H1 (cell line): Measurements from ENCODE around the gene SLC6A7. TPM values are rescaled to one million over a fixed set of nuclear protein-coding genes. Genes with fewer than 3 reads are reported as not detected.

Source experiments
- CTCF ChIA-PET: fragments of 300-600 bp; sonication (Branson Sonifier 250); formaldehyde crosslinking; loops from one replicate; lab custom pipeline; 2021; ENCODE audit not compliant: partially characterized antibody; lab: Charles Lee
- POLR2A ChIA-PET: fragments of 300-600 bp; sonication (Branson Sonifier 250); formaldehyde crosslinking; loops from one replicate; lab custom pipeline; 2021; ENCODE audit warnings: inconsistent platforms; ENCODE audit not compliant: partially characterized antibody; lab: Charles Lee
- DNase-seq, 2 experiments: peaks; one replicate each; pipeline versions ENCODE4 v3.0.0 to v3.0.0-alpha.2; 2010 to 2022; ENCODE audit warnings: low spot score in 2 of 2, low read depth in 1 of 2, mixed read lengths in 1 of 2
- FAIRE-seq: peaks from 2 replicates; lab custom pipeline; 2011; peaks lifted over from hg19 to GRCh38; lab: Jason Lieb, UNC
- H2AFZ ChIP-seq: 2 replicates; pipeline ENCODE4 v1.8.1; 2012; ENCODE audit warnings: low read length, inconsistent platforms
- H2AK5ac ChIP-seq: 2 replicates; pipeline ENCODE4 v1.6.1; 2013; ENCODE audit warnings: low read depth, low read length
- H2BK120ac ChIP-seq: replicated peaks from 2 replicates; pipeline ENCODE3; 2013; ENCODE audit warnings: low read depth, low read length, inconsistent platforms
- H2BK12ac ChIP-seq: 2 replicates; pipeline ENCODE4 v1.6.1; 2013; ENCODE audit warnings: low read depth, low read length
- H2BK15ac ChIP-seq: 2 replicates; pipeline ENCODE4 v1.6.1; 2013; ENCODE audit warnings: low read length
- H2BK20ac ChIP-seq: 2 replicates; pipeline ENCODE4 v1.6.1; 2013; ENCODE audit warnings: low read length
- H2BK5ac ChIP-seq: 2 replicates; pipeline ENCODE4 v1.6.1; 2013; ENCODE audit warnings: low read depth, low read length
- H3K14ac ChIP-seq: 2 replicates; pipeline ENCODE4 v1.6.1; 2013; ENCODE audit warnings: inconsistent platforms; ENCODE audit not compliant: insufficient read length
- H3K18ac ChIP-seq: 2 replicates; pipeline ENCODE4 v1.6.1; 2013; ENCODE audit warnings: low read length; ENCODE audit errors: extremely low read depth
- H3K23ac ChIP-seq: 2 replicates; pipeline ENCODE4 v1.6.1; 2013; ENCODE audit warnings: inconsistent platforms; ENCODE audit not compliant: insufficient read length
- H3K23me2 ChIP-seq: 2 replicates; pipeline ENCODE4 v1.6.1; 2013; ENCODE audit warnings: low read depth, low read length
- H3K27ac ChIP-seq: 2 replicates; pipeline ENCODE4 v1.6.1; 2011; ENCODE audit warnings: low read depth, low read length, inconsistent platforms
- H3K27me3 ChIP-seq, 4 experiments: replicated peaks in 1 of 4; 1 replicate in 1 of 4; 2 replicates in 3 of 4; pipeline versions ENCODE4 v1.6.1 to v1.8.1; 2011 to 2013; ENCODE audit warnings: low read length in 3 of 4, mild to moderate bottlenecking in 3 of 4, inconsistent platforms in 2 of 4, mixed read lengths in 2 of 4, moderate library complexity in 1 of 4; ENCODE audit not compliant: control insufficient read depth in 3 of 4, insufficient read depth in 3 of 4; ENCODE audit errors: extremely low read depth in 1 of 4
- H3K36me3 ChIP-seq, 4 experiments: 2 replicates each; pipeline versions ENCODE4 v1.6.1 to v1.8.1; 2011 to 2013; ENCODE audit warnings: mild to moderate bottlenecking in 4 of 4, low read length in 3 of 4, moderate library complexity in 2 of 4, control low read depth in 1 of 4, inconsistent platforms in 1 of 4; ENCODE audit not compliant: insufficient read depth in 4 of 4, control insufficient read depth in 2 of 4
- H3K4ac ChIP-seq: replicated peaks from 2 replicates; pipeline ENCODE3; 2013; ENCODE audit warnings: low read length, low read depth, mixed read lengths, inconsistent platforms; ENCODE audit not compliant: insufficient read length
- H3K4me1 ChIP-seq, 4 experiments: replicated peaks in 1 of 4; 1 replicate in 1 of 4; 2 replicates in 3 of 4; pipeline versions ENCODE4 v1.6.1 to v1.8.1; 2011 to 2013; ENCODE audit warnings: low read length in 3 of 4, inconsistent platforms in 2 of 4, mixed read lengths in 1 of 4; ENCODE audit not compliant: insufficient read depth in 4 of 4, control insufficient read depth in 3 of 4
- H3K4me2 ChIP-seq, 2 experiments: 2 replicates each; pipeline versions ENCODE4 v1.6.1 to v1.8.1; 2011 to 2013; ENCODE audit warnings: low read depth in 2 of 2, low read length in 2 of 2, control low read depth in 1 of 2, inconsistent platforms in 1 of 2, mild to moderate bottlenecking in 1 of 2; ENCODE audit not compliant: insufficient read depth in 1 of 2
- H3K4me3 ChIP-seq, 4 experiments: fragments of 200-600, 300-600 bp in 1 of 4; sonication (generic), shearing (Covaris generic), sonication (Bioruptor Twin) in 1 of 4; 2 replicates each; pipeline versions ENCODE4 v1.5.1 to v1.8.1; 2011 to 2016; ENCODE audit warnings: low read length in 4 of 4, low read depth in 3 of 4, control low read depth in 2 of 4, inconsistent platforms in 2 of 4, mild to moderate bottlenecking in 2 of 4, mixed read lengths in 1 of 4, moderate library complexity in 1 of 4; ENCODE audit not compliant: insufficient read depth in 2 of 4; ENCODE audit errors: extremely low read depth in 1 of 4
- H3K56ac ChIP-seq: replicated peaks from 2 replicates; pipeline ENCODE3; 2013; ENCODE audit warnings: low read depth, mild to moderate bottlenecking, mixed read lengths, low read length, inconsistent platforms; ENCODE audit not compliant: insufficient read length
- H3K79me1 ChIP-seq: 2 replicates; pipeline ENCODE4 v1.6.1; 2013; ENCODE audit warnings: low read depth, low read length, control low read depth
- H3K79me2 ChIP-seq, 2 experiments: 2 replicates each; pipeline versions ENCODE4 v1.6.1 to v1.8.1; 2012 to 2013; ENCODE audit warnings: low read length in 2 of 2, mild to moderate bottlenecking in 2 of 2, inconsistent platforms in 1 of 2; ENCODE audit not compliant: insufficient read depth in 2 of 2, control insufficient read depth in 1 of 2
- H3K9ac ChIP-seq, 4 experiments: replicated peaks in 1 of 4; 1 replicate in 1 of 4; 2 replicates in 3 of 4; pipeline versions ENCODE4 v1.6.1 to v1.8.1; 2011 to 2013; ENCODE audit warnings: low read depth in 3 of 4, low read length in 3 of 4, control low read depth in 2 of 4, mild to moderate bottlenecking in 2 of 4, moderate library complexity in 2 of 4, inconsistent platforms in 1 of 4; ENCODE audit errors: extremely low read depth in 1 of 4
- H3K9me3 ChIP-seq, 2 experiments: 2 replicates each; pipeline versions ENCODE4 v1.6.1 to v1.8.1; 2012 to 2013; ENCODE audit warnings: mild to moderate bottlenecking in 2 of 2, moderate library complexity in 2 of 2, control low read depth in 1 of 2, inconsistent platforms in 1 of 2, low read depth in 1 of 2, low read length in 1 of 2, mixed read lengths in 1 of 2; ENCODE audit not compliant: insufficient read depth in 2 of 2
- H4K20me1 ChIP-seq, 2 experiments: replicated peaks in 1 of 2; 2 replicates each; pipeline versions ENCODE3 to v1.8.1; 2011 to 2013; ENCODE audit warnings: inconsistent platforms in 2 of 2, low read length in 2 of 2, mild to moderate bottlenecking in 1 of 2; ENCODE audit not compliant: insufficient read depth in 2 of 2, control insufficient read depth in 1 of 2
- H4K5ac ChIP-seq: 2 replicates; pipeline ENCODE4 v1.6.1; 2013; ENCODE audit warnings: low read length, low read depth, mixed read lengths, inconsistent platforms; ENCODE audit not compliant: insufficient read length
- H4K8ac ChIP-seq: 2 replicates; pipeline ENCODE4 v1.8.0; 2013; ENCODE audit warnings: mild to moderate bottlenecking, moderate library complexity, low read length, inconsistent platforms; ENCODE audit not compliant: insufficient read depth; ENCODE audit errors: extremely low read depth
- H4K91ac ChIP-seq: replicated peaks from 2 replicates; pipeline ENCODE3; 2013; ENCODE audit warnings: low read length, mixed read lengths, inconsistent platforms; ENCODE audit not compliant: insufficient read length
- KDM1A ChIP-seq: fragments of 200-600, 300-600 bp; sonication (generic); IDR thresholded peaks from 2 replicates; pipeline ENCODE4 v1.7.1; 2016; ENCODE audit warnings: mild to moderate bottlenecking, low read length, borderline replicate concordance
- NRF1 ChIP-seq: IDR thresholded peaks from 2 replicates; pipeline ENCODE4 v1.6.1; 2011; ENCODE audit warnings: mild to moderate bottlenecking, low read depth, low read length, improper control_type of control experiment
- PHF8 ChIP-seq: fragments of 200-600 bp; sonication (generic); conservative IDR thresholded peaks from 2 replicates; pipeline ENCODE4 v1.7.1; 2012; ENCODE audit warnings: low read depth, mild to moderate bottlenecking, inconsistent platforms, low read length, moderate library complexity
- SP2 ChIP-seq: IDR thresholded peaks from 2 replicates; pipeline ENCODE4 v1.6.1; 2012; ENCODE audit warnings: mild to moderate bottlenecking, low read length, inconsistent platforms
- WGBS, 2 experiments: shearing (Covaris generic) in 1 of 2; methylation state at CpG; one replicate each; pipeline versions ENCODE4 v1.1.6 to v1.1.7; 2013 to 2015; ENCODE audit warnings: low lambda C conversion rate in 2 of 2, mixed read lengths in 2 of 2, inconsistent platforms in 1 of 2, low coverage in 1 of 2, missing lambda C conversion rate in 1 of 2; ENCODE audit not compliant: insufficient replicate concordance in 2 of 2, insufficient coverage in 1 of 2, insufficient read length in 1 of 2; ENCODE audit errors: extremely low coverage in 1 of 2, missing lambda C conversion rate in 1 of 2; 5-methylcytosine and 5-hydroxymethylcytosine counted together
- polyA plus RNA-seq, 7 experiments: library from polyadenylated mRNA; depleted of rRNA in 3 of 7; stranded (reverse) in 5 of 7; unstranded in 2 of 7; fragments of >200 nt in 5 of 7; fragments of 200-250 nt in 2 of 7; gene quantifications; 1 replicate in 5 of 7; 2 replicates in 1 of 7; 4 replicates in 1 of 7; pipeline versions ENCODE4 v1.2.1 to v1.2.3, GENCODE V29; 2011 to 2013; ENCODE audit warnings: missing spikeins in 2 of 7, mixed read lengths in 2 of 7
- total RNA-seq: library from RNA; stranded (reverse); fragmentation: NEBNext Ultra II Directional; extraction: Animal tissue kit (Norgen Biotek cat#: 25700); gene quantifications from 2 replicates; pipeline ENCODE4 v1.2.1, GENCODE V29; 2021

SLC6A7 gene
- total and polyA plus RNA-seq, 2 of the 8 experiments (the other 6 are each of a cell fraction or from before 2014, with no cell fraction given), result 0.07 to 0.12 TPM

GRCh38 chr5:150173161-150173560 is 16.7 kb upstream of the SLC6A7 start:
- no peak overlapping the region for H4K5ac ChIP-seq
- no peak overlapping the region for H3K23ac ChIP-seq
- POLR2A ChIA-PET, result interaction anchor here (1.0 to 1.1 kb wide), 2 partner anchors 9 to 41 kb away, joined by 3 to 5 read pairs; no protein-coding TSS in a partner anchor
- H3K4me2 ChIP-seq, result no peak overlapping the region
- no peak overlapping the region for H3K14ac ChIP-seq
- 80% methylated on average over 3 of the region's 3 CpGs; no CpG with 5 or more reads in 1 of the 2 experiments for WGBS, 2 experiments
- peaks cover 0 to 1% of the 10 kb centered on the region in 2 experiments for H4K20me1 ChIP-seq
- no peak overlapping the region for H2BK120ac ChIP-seq
- no peaks in the 10 kb centered on the region for H3K9me3 ChIP-seq
- H3K79me1 ChIP-seq, result no peaks in the 10 kb centered on the region; the same call in 1 of the 2 replicates
- no peak overlapping the region for H3K56ac ChIP-seq
- no peak overlapping the region for H2BK20ac ChIP-seq
- no peaks in the 10 kb centered on the region for H3K79me2 ChIP-seq
- 0 out of 2 replicates have a peak overlapping the region, but pooled peaks have one; percentile 19 for H2BK15ac ChIP-seq
- no peak overlapping the region for H3K4me3 ChIP-seq
- no peak overlapping the region for H2AFZ ChIP-seq
- H3K27me3 ChIP-seq, result peaks cover 21 to 42% (median 36%) of the 10 kb centered on the region in 4 experiments
- CTCF ChIA-PET, result interaction anchor here (0.9 to 17.8 kb wide), 21 partner anchors 8 to 178 kb away, joined by 3 to 406 read pairs (median 5); partner anchors contain the start of genes ARSI, CDX1, PDGFRB and SLC6A7
- H3K18ac ChIP-seq, result peak overlapping the region; percentile 19; the same call in 1 of the 2 replicates
- H3K23me2 ChIP-seq, result no peaks in the 10 kb centered on the region
- no peaks in the 10 kb centered on the region for H3K36me3 ChIP-seq
- H3K4me1 ChIP-seq, result no peaks in the 10 kb centered on the region; a peak in 1 of 7 replicates
- H3K27ac ChIP-seq, result no peak overlapping the region
- no peak overlapping the region for H3K4ac ChIP-seq
- H2BK12ac ChIP-seq, result no peak overlapping the region
- FAIRE-seq (no peak), DNase-seq (no peak)
- no peak overlapping the region for H4K91ac ChIP-seq
- no peak overlapping the region for H2AK5ac ChIP-seq
- H3K9ac ChIP-seq, result no peak overlapping the region
- no peak overlapping the region for H2BK5ac ChIP-seq
- TF ChIP-seq PHF8, result no peak
- no peak for TF ChIP-seq KDM1A
- no peak for TF ChIP-seq NRF1
- TF ChIP-seq SP2, result no peak
- TF ChIP-seq, all 59 proteins: peak for 0
- H4K8ac ChIP-seq, result no peak overlapping the region
